ENCODE data around the gene IFNA16. TPM values are rescaled to one million over a fixed set of nuclear protein-coding genes. Genes with fewer than 3 reads are reported as not detected.
"Not testable (repeated sequence)": the region's sequence is repeated elsewhere in the genome, so short reads cannot be mapped to it uniquely, and the experiment has no call there.

IFNA16 gene
- total RNA-seq, 2 experiments from 2014 or later, result not detected

- no peak overlapping the region for H3K4me3 ChIP-seq (ENCODE audit: low read length)
- DNase-seq (peak in 1 of 14 experiments; percentile 15), ATAC-seq (ENCODE audit: poor library complexity) (no peak)
- Mint-ChIP-seq H3K36me3 (ENCODE audit: low read depth) (no peaks in the 10 kb centered on the region), H3K27ac (no peak overlapping the region), H3K27me3 (peaks cover 5% of the 10 kb centered on the region), H3K4me3 (no peak overlapping the region), H3K9me3 (no peaks in the 10 kb centered on the region), H3K4me1 (ENCODE audit: low read depth) (peaks cover 3% of the 10 kb centered on the region)
- POLR2A ChIA-PET, result no interaction called here
- H3K9me3 ChIP-seq (ENCODE audit: control insufficient read depth in 1 of 2, insufficient read depth in 1 of 2, low read length in 2 of 2), result no peaks in the 10 kb centered on the region
- intact Hi-C loops (cut with DNase I, micrococcal nuclease), result no loop called here
- no peaks in the 10 kb centered on the region for H3K27me3 ChIP-seq (ENCODE audit: control insufficient read depth in 1 of 2, insufficient read depth in 2 of 2, low read length in 2 of 2)
- no peak for TF ChIP-seq CTCF (IDR thresholded peaks at IDR 0.05)
- H3K27ac ChIP-seq (ENCODE audit: low read depth in 1 of 2, low read length in 2 of 2), result no peak overlapping the region
- H3K36me3 ChIP-seq (ENCODE audit: insufficient read depth, low read length), result no peaks in the 10 kb centered on the region
- CTCF ChIA-PET, result no interaction called here
- H3K4me1 ChIP-seq (ENCODE audit: insufficient read depth, low read length), result no peaks in the 10 kb centered on the region
These were observed 6.8 kb downstream of the IFNA16 start for GRCh38 chr9:21210311-21210710.

DNA sequence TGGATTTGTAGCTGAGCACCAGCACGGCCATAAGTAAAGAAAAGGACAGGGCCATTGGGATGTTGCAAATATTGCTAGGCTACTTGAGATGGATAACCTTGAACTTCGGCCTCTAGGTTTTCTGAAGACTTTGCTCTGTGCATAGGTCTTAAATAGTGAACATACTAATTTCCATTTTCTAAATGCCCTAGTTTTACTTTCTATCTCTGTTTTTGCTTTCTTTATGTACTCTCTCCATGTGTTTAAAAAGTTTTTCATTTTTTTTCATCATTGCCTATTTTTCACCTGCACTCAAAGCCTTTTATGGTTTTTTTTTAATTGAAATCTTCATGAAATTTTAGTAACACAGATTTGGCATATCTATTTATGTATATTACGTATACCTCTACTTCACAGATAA, 10.1 kb downstream of the IFNA16 start, which contains the start of gene IFNA10:
Gene IFNA10 (minus strand): TSS at position 101 of the 400 bp plus-strand sequence. CDS start 46 bp downstream, at position 55.
- H3K4me3 Mint-ChIP-seq; DNase-seq; H3K27me3 ChIP-seq (ENCODE audit: control insufficient read depth in 1 of 2, insufficient read depth in 2 of 2, low read length in 2 of 2); H3K9me3 ChIP-seq (ENCODE audit: control insufficient read depth in 1 of 2, insufficient read depth in 1 of 2, low read length in 2 of 2); H3K36me3 ChIP-seq (ENCODE audit: insufficient read depth, low read length); H3K4me1 ChIP-seq (ENCODE audit: insufficient read depth, low read length); H3K9me3 Mint-ChIP-seq; H3K36me3 Mint-ChIP-seq (ENCODE audit: low read depth); H3K4me3 ChIP-seq (ENCODE audit: low read length); POLR2A ChIA-PET; intact Hi-C loops (cut with DNase I, micrococcal nuclease); ATAC-seq (ENCODE audit: poor library complexity); CTCF ChIA-PET; H3K4me1 Mint-ChIP-seq (ENCODE audit: low read depth); H3K27ac ChIP-seq (ENCODE audit: low read depth in 1 of 2, low read length in 2 of 2); H3K27ac Mint-ChIP-seq: not testable (repeated sequence)
- peaks cover 16% of the 10 kb centered on the region for H3K27me3 Mint-ChIP-seq

GRCh38 chr9:21205204-21205603, 11.9 kb downstream of the IFNA16 start:
- no peak overlapping the region for H3K27ac Mint-ChIP-seq
- ChIA-PET POLR2A (no interaction called here), CTCF (interaction anchor here (2.5 kb wide), 1 partner anchor 10 kb away, joined by 6 read pairs; no protein-coding TSS in a partner anchor)
- H3K4me1 Mint-ChIP-seq (ENCODE audit: low read depth), result no peaks in the 10 kb centered on the region
- H3K9me3 ChIP-seq (ENCODE audit: control insufficient read depth in 1 of 2, insufficient read depth in 1 of 2, low read length in 2 of 2), result no peaks in the 10 kb centered on the region
- no peak for ATAC-seq (ENCODE audit: poor library complexity)
- DNase-seq, result no peak
- no peak for TF ChIP-seq CTCF (IDR thresholded peaks at IDR 0.05)
- H3K4me3 Mint-ChIP-seq, result no peak overlapping the region
- H3K36me3 Mint-ChIP-seq (ENCODE audit: low read depth), result no peaks in the 10 kb centered on the region
- H3K27ac ChIP-seq (ENCODE audit: low read depth in 1 of 2, low read length in 2 of 2), result no peak overlapping the region
- H3K36me3 ChIP-seq (ENCODE audit: insufficient read depth, low read length), result no peaks in the 10 kb centered on the region
- no peaks in the 10 kb centered on the region for H3K27me3 ChIP-seq (ENCODE audit: control insufficient read depth in 1 of 2, insufficient read depth in 2 of 2, low read length in 2 of 2)
- no peak overlapping the region for H3K4me3 ChIP-seq (ENCODE audit: low read length)
- no peaks in the 10 kb centered on the region for H3K9me3 Mint-ChIP-seq
- no peaks in the 10 kb centered on the region for H3K4me1 ChIP-seq (ENCODE audit: insufficient read depth, low read length)
- intact Hi-C loops (cut with DNase I, micrococcal nuclease), result no loop called here
- peaks cover 22% of the 10 kb centered on the region for H3K27me3 Mint-ChIP-seq

- intact Hi-C loops (cut with DNase I, micrococcal nuclease); H3K9me3 ChIP-seq (ENCODE audit: control insufficient read depth in 1 of 2, insufficient read depth in 1 of 2, low read length in 2 of 2); ATAC-seq (ENCODE audit: poor library complexity); CTCF ChIA-PET; H3K4me3 Mint-ChIP-seq; H3K4me1 ChIP-seq (ENCODE audit: insufficient read depth, low read length); H3K36me3 Mint-ChIP-seq (ENCODE audit: low read depth); H3K36me3 ChIP-seq (ENCODE audit: insufficient read depth, low read length); DNase-seq; H3K27ac ChIP-seq (ENCODE audit: low read depth in 1 of 2, low read length in 2 of 2); POLR2A ChIA-PET; H3K27ac Mint-ChIP-seq; H3K4me3 ChIP-seq (ENCODE audit: low read length); H3K9me3 Mint-ChIP-seq; H3K27me3 ChIP-seq (ENCODE audit: control insufficient read depth in 1 of 2, insufficient read depth in 2 of 2, low read length in 2 of 2); H3K4me1 Mint-ChIP-seq (ENCODE audit: low read depth): not testable (repeated sequence)
- H3K27me3 Mint-ChIP-seq, result peaks cover 22% of the 10 kb centered on the region
These were observed 15.0 kb downstream of the IFNA16 start, which contains the start of gene IFNA7 for GRCh38 chr9:21202105-21202504. TSS of gene IFNA7 (minus strand) at chr9:21202205. CDS start at chr9:21202165, 40 bp downstream.

Measured in CD4-positive, alpha-beta T cell (primary cell).